ENCODE data around the gene CNNM1. TPM values are rescaled to one million over a fixed set of nuclear protein-coding genes. Genes with fewer than 3 reads are reported as not detected.

The CNNM1 gene
- total RNA-seq, 1 donor from 2014 or later, result 0.21 TPM

DNA sequence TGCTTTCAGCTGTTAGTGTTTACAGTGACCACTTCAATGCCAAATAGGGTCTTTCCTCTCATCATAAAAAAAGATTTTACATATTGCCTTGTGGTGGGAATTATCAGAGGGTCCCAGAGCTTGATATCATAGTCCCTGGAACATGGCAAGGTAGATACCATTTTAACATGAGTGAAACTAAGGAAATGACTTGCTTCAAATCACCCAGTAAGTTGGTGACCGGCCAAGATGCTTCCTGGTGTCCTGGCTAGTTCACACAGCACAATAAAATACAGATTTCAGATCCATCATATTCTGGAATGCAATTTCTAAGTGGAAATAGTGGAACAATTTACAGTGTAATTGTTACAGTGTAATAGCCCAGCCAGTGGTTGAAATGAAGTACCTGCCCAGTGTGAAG, 36.6 kb downstream of the CNNM1 start:
- peaks cover 19% of the 10 kb centered on the region for H3K27me3 Mint-ChIP-seq (ENCODE audit: low read depth)
- H3K4me1 Mint-ChIP-seq (ENCODE audit: low read depth), result no peaks in the 10 kb centered on the region
- DNase-seq (ENCODE audit: low spot score), result no peak
- H3K27ac Mint-ChIP-seq, result no peak overlapping the region
- intact Hi-C loops (cut with micrococcal nuclease), result no loop called here
- H3K9me3 Mint-ChIP-seq, result no peaks in the 10 kb centered on the region
- H3K36me3 Mint-ChIP-seq (ENCODE audit: low read depth), result no peaks in the 10 kb centered on the region
- no peak overlapping the region for H3K4me3 Mint-ChIP-seq (ENCODE audit: low read depth)

DNA sequence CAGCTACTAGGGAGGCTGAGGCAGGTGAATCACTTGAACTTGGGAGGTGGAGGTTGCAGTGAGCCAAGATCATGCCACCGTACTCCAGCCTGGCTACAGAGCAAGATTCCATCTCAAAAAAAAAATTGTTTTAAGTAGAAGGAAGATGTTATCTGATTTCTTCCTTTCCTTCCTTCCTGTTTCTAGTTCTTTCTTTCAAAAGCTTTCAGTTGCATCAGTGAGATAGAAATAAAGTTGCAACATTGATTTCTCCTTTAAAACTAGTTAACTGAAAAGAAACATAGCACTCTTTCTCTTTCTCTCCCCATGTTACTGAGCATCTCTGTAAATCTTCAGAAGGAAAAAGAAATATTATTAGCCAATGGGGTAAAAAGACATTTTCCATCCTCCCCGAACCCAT, 37.5 kb downstream of the CNNM1 start:
- H3K4me3 Mint-ChIP-seq (ENCODE audit: low read depth), result no peak overlapping the region
- intact Hi-C loops (cut with micrococcal nuclease), result no loop called here
- no peaks in the 10 kb centered on the region for H3K36me3 Mint-ChIP-seq (ENCODE audit: low read depth)
- H3K27ac Mint-ChIP-seq, result no peak overlapping the region
- H3K9me3 Mint-ChIP-seq, result no peaks in the 10 kb centered on the region
- peaks cover 23% of the 10 kb centered on the region for H3K27me3 Mint-ChIP-seq (ENCODE audit: low read depth)
- H3K4me1 Mint-ChIP-seq (ENCODE audit: low read depth), result peaks cover 4% of the 10 kb centered on the region
- no peak for DNase-seq (ENCODE audit: low spot score)

DNA sequence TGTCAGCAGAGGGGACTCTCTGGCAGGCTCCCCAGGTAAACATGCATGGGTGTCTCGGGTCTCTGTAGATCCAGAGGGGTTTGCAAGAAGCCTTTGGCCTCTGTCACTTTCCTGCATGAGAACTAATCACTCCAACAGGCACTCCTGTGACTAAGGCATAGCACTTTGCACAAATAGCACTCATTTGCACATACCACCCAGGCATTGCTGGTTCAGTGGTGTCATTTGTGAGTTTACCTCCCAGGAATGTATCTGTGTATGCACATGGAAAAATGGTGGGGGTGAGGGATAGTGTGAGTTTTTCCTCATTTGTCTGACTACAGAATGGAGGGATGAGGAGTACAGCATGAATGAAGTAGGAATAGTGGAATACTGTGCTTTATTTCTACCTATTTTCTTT, 39.5 kb downstream of the CNNM1 start:
- intact Hi-C loops (cut with micrococcal nuclease), result no loop called here
- H3K27ac Mint-ChIP-seq, result no peak overlapping the region
- H3K27me3 Mint-ChIP-seq (ENCODE audit: low read depth), result peaks cover 31% of the 10 kb centered on the region
- no peaks in the 10 kb centered on the region for H3K9me3 Mint-ChIP-seq
- DNase-seq (ENCODE audit: low spot score), result no peak
- H3K4me1 Mint-ChIP-seq (ENCODE audit: low read depth), result peaks cover 4% of the 10 kb centered on the region
- H3K36me3 Mint-ChIP-seq (ENCODE audit: low read depth), result no peaks in the 10 kb centered on the region
- H3K4me3 Mint-ChIP-seq (ENCODE audit: low read depth), result no peak overlapping the region

GRCh38 chr10:99369126-99369525, 40.0 kb downstream of the CNNM1 start:
- intact Hi-C loops (cut with micrococcal nuclease), result no loop called here
- H3K27ac Mint-ChIP-seq, result no peak overlapping the region
- H3K4me3 Mint-ChIP-seq (ENCODE audit: low read depth), result no peak overlapping the region
- DNase-seq (ENCODE audit: low spot score), result no peak
- H3K9me3 Mint-ChIP-seq, result no peaks in the 10 kb centered on the region
- H3K4me1 Mint-ChIP-seq (ENCODE audit: low read depth), result peaks cover 4% of the 10 kb centered on the region
- H3K27me3 Mint-ChIP-seq (ENCODE audit: low read depth), result peaks cover 35% of the 10 kb centered on the region
- no peaks in the 10 kb centered on the region for H3K36me3 Mint-ChIP-seq (ENCODE audit: low read depth)

GRCh38 chr10:99369551-99369950, 40.4 kb downstream of the CNNM1 start:
- H3K36me3 Mint-ChIP-seq (ENCODE audit: low read depth), result no peaks in the 10 kb centered on the region
- no peak overlapping the region for H3K27ac Mint-ChIP-seq
- peaks cover 4% of the 10 kb centered on the region for H3K4me1 Mint-ChIP-seq (ENCODE audit: low read depth)
- no peaks in the 10 kb centered on the region for H3K9me3 Mint-ChIP-seq
- intact Hi-C loops (cut with micrococcal nuclease), result no loop called here
- no peak for DNase-seq (ENCODE audit: low spot score)
- peaks cover 36% of the 10 kb centered on the region for H3K27me3 Mint-ChIP-seq (ENCODE audit: low read depth)
- H3K4me3 Mint-ChIP-seq (ENCODE audit: low read depth), result no peak overlapping the region

DNA sequence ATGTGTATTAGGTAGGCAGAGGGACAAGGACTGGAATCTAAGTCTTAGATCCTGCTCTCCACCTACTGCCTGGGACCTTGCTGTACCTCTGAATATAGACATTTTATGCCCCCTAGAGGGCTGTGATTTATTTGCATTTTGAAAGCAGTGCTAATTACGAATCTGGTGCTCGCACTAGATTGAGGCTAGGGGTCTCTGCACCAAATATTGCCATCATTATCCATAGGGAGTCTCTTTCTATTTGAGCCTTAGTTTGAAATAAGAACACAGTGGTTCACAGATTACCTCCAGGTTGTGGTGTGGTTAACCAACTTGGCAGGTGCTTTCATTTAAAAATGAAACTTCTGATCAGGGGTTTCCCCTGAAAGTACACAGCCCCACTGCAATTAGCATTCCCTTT, 41.8 kb downstream of the CNNM1 start:
- H3K4me3 Mint-ChIP-seq (ENCODE audit: low read depth), result no peak overlapping the region
- peaks cover 40% of the 10 kb centered on the region for H3K27me3 Mint-ChIP-seq (ENCODE audit: low read depth)
- H3K36me3 Mint-ChIP-seq (ENCODE audit: low read depth), result no peaks in the 10 kb centered on the region
- intact Hi-C loops (cut with micrococcal nuclease), result no loop called here
- H3K27ac Mint-ChIP-seq, result no peak overlapping the region
- peaks cover 4% of the 10 kb centered on the region for H3K4me1 Mint-ChIP-seq (ENCODE audit: low read depth)
- H3K9me3 Mint-ChIP-seq, result no peaks in the 10 kb centered on the region
- DNase-seq (ENCODE audit: low spot score), result no peak

- no peak overlapping the region for H3K4me3 Mint-ChIP-seq (ENCODE audit: low read depth)
- no peak for DNase-seq (ENCODE audit: low spot score)
- H3K4me1 Mint-ChIP-seq (ENCODE audit: low read depth), result peaks cover 4% of the 10 kb centered on the region
- H3K9me3 Mint-ChIP-seq, result no peaks in the 10 kb centered on the region
- H3K27ac Mint-ChIP-seq, result no peak overlapping the region
- intact Hi-C loops (cut with micrococcal nuclease), result no loop called here
- peaks cover 36% of the 10 kb centered on the region for H3K27me3 Mint-ChIP-seq (ENCODE audit: low read depth)
- no peaks in the 10 kb centered on the region for H3K36me3 Mint-ChIP-seq (ENCODE audit: low read depth)
Observed at GRCh38 chr10:99372546-99373271, 43.6 kb downstream of the CNNM1 start.

DNA sequence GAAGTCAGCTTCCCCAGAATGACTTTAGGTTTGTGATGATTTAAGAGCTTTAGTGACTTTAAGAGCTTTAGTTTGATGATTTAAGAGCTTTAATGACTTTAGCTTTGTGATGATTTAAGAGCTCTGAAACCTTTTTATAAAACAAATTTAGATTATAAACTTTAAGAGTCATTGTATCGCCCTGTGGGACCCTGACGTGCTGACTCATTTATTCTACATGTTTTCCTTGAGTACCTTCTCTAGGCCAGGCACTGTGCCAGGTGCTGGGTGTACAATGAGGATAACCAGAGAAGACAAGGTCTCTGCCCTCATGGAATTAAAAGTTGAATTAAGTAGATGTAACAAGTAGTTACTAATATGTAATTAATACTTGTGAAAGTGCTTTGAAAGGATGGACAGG, 45.4 kb downstream of the CNNM1 start:
- H3K27ac Mint-ChIP-seq, result no peak overlapping the region
- H3K4me1 Mint-ChIP-seq (ENCODE audit: low read depth), result peaks cover 4% of the 10 kb centered on the region
- no peaks in the 10 kb centered on the region for H3K9me3 Mint-ChIP-seq
- DNase-seq (ENCODE audit: low spot score), result no peak
- peaks cover 26% of the 10 kb centered on the region for H3K27me3 Mint-ChIP-seq (ENCODE audit: low read depth)
- intact Hi-C loops (cut with micrococcal nuclease), result no loop called here
- H3K4me3 Mint-ChIP-seq (ENCODE audit: low read depth), result no peak overlapping the region
- H3K36me3 Mint-ChIP-seq (ENCODE audit: low read depth), result no peaks in the 10 kb centered on the region

DNA sequence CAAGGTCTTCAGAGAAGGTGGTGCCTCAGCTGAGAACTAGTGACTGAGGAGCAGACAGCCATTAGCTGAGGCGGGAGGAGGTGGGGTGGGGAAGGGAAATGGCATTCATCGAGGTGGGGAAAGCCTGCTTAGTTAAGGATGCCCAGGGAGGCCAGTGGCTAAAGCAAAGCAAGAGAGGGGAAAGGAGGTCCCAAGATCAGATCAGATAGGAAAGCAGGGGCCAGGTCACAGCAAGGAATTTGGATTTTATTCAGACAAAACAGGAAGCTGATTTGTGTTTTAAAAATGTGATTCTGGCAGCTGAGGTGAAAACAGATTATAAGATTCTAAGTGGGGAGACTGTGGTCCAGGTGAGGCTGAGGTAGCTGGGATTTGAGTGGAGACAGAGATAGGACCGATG, 45.8 kb downstream of the CNNM1 start:
- DNase-seq (ENCODE audit: low spot score), result no peak
- no peaks in the 10 kb centered on the region for H3K36me3 Mint-ChIP-seq (ENCODE audit: low read depth)
- H3K27me3 Mint-ChIP-seq (ENCODE audit: low read depth), result peaks cover 23% of the 10 kb centered on the region
- H3K4me1 Mint-ChIP-seq (ENCODE audit: low read depth), result peaks cover 4% of the 10 kb centered on the region
- H3K27ac Mint-ChIP-seq, result no peak overlapping the region
- H3K9me3 Mint-ChIP-seq, result no peaks in the 10 kb centered on the region
- intact Hi-C loops (cut with micrococcal nuclease), result no loop called here
- H3K4me3 Mint-ChIP-seq (ENCODE audit: low read depth), result no peak overlapping the region

- no peak overlapping the region for H3K4me3 Mint-ChIP-seq (ENCODE audit: low read depth)
- peaks cover 26% of the 10 kb centered on the region for H3K27me3 Mint-ChIP-seq (ENCODE audit: low read depth)
- H3K36me3 Mint-ChIP-seq (ENCODE audit: low read depth), result no peaks in the 10 kb centered on the region
- H3K27ac Mint-ChIP-seq, result no peak overlapping the region
- no peak for DNase-seq (ENCODE audit: low spot score)
- intact Hi-C loops (cut with micrococcal nuclease), result no loop called here
- H3K9me3 Mint-ChIP-seq, result no peaks in the 10 kb centered on the region
- peaks cover 4% of the 10 kb centered on the region for H3K4me1 Mint-ChIP-seq (ENCODE audit: low read depth)
Observed at GRCh38 chr10:99375426-99375825, 46.3 kb downstream of the CNNM1 start.

- Mint-ChIP-seq H3K27ac (no peak overlapping the region), H3K4me3 (ENCODE audit: low read depth) (no peak overlapping the region), H3K4me1 (ENCODE audit: low read depth) (no peaks in the 10 kb centered on the region), H3K36me3 (ENCODE audit: low read depth) (no peaks in the 10 kb centered on the region), H3K27me3 (ENCODE audit: low read depth) (peaks cover 7% of the 10 kb centered on the region), H3K9me3 (no peaks in the 10 kb centered on the region)
- no peak for DNase-seq (ENCODE audit: low spot score)
- intact Hi-C loops (cut with micrococcal nuclease), result no loop called here
Observed at GRCh38 chr10:99382176-99382575, 53.0 kb downstream of the CNNM1 start.

DNA sequence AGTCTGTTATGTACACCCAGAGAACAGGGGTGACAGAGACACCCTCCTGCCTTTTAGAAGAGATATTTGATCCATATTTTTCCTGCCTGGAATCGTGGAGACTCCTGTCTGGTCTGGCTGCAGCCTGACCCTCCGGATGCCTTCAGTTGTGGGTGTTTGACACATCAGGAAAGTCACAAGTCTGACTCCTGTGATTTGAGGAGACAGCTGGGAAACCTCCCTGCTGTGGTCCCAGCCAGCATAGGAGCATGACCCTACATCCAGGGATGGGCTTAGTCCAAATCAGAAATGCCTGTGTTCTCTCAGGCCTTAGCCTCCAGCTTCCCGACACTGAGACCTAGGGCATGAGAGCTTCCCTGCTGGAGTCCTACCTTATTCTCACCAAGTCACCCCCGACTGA, 57.9 kb downstream of the CNNM1 start:
- no peak overlapping the region for H3K27ac Mint-ChIP-seq
- no peaks in the 10 kb centered on the region for H3K4me1 Mint-ChIP-seq (ENCODE audit: low read depth)
- H3K27me3 Mint-ChIP-seq (ENCODE audit: low read depth), result peaks cover 4% of the 10 kb centered on the region
- no peaks in the 10 kb centered on the region for H3K9me3 Mint-ChIP-seq
- no peaks in the 10 kb centered on the region for H3K36me3 Mint-ChIP-seq (ENCODE audit: low read depth)
- no peak overlapping the region for H3K4me3 Mint-ChIP-seq (ENCODE audit: low read depth)
- intact Hi-C loops (cut with micrococcal nuclease), result no loop called here
- no peak for DNase-seq (ENCODE audit: low spot score)

DNA sequence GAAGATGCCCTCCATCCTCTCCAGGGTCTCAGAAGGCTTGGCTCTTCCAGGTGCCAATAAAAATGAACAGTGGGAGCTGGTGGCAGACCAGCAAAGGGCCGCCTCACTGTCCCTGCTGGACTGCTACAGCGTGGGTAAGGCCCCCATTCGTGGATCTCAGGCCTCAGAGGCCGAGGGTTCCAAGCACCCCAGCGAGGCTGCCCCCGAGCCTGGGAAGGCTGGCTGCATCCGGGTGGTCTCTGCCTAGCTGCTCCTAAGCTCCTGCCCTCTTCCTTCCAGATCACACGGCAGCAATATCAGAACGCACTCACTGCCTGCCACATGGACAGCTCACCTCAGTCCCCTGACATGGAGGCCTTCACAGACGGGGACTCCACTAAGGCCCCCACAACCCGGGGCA, 58.4 kb downstream of the CNNM1 start:
- no peaks in the 10 kb centered on the region for H3K4me1 Mint-ChIP-seq (ENCODE audit: low read depth)
- H3K36me3 Mint-ChIP-seq (ENCODE audit: low read depth), result no peaks in the 10 kb centered on the region
- intact Hi-C loops (cut with micrococcal nuclease), result no loop called here
- peaks cover 4% of the 10 kb centered on the region for H3K27me3 Mint-ChIP-seq (ENCODE audit: low read depth)
- DNase-seq (ENCODE audit: low spot score), result no peak
- no peak overlapping the region for H3K27ac Mint-ChIP-seq
- H3K9me3 Mint-ChIP-seq, result no peaks in the 10 kb centered on the region
- no peak overlapping the region for H3K4me3 Mint-ChIP-seq (ENCODE audit: low read depth)
